Fibroblast of the aortic adventitia (primary cell): ENCODE measurements around the gene ADAMTS15. TPM values are rescaled to one million over a fixed set of nuclear protein-coding genes. Genes with fewer than 3 reads are reported as not detected.

Experiments
- DNase-seq: peaks from one replicate; pipeline ENCODE4 v3.0.0-alpha.2; 2010; ENCODE audit warnings: low read depth
- H3K4me3 ChIP-seq: 2 replicates; pipeline ENCODE4 v1.5.1; 2011; ENCODE audit warnings: low read depth, mild to moderate bottlenecking, control low read depth, low read length, moderate library complexity
- CTCF ChIP-seq: IDR thresholded peaks from 2 replicates; pipeline ENCODE4 v1.5.1; 2011; ENCODE audit warnings: mild to moderate bottlenecking, low read length, control low read depth, inconsistent platforms; ENCODE audit not compliant: insufficient read depth
- total RNA-seq: library from RNA; depleted of rRNA; stranded (reverse); fragments of >200 nt; gene quantifications from 2 replicates; pipeline ENCODE4 v1.2.3, GENCODE V29; 2012; ENCODE audit warnings: low replicate concordance

Gene ADAMTS15
- total RNA-seq, 1 donor, result 30.8 TPM

- TF ChIP-seq CTCF, result no peak
- no peak for DNase-seq
- no peak overlapping the region for H3K4me3 ChIP-seq
These were observed 7.2 kb downstream of the ADAMTS15 start for GRCh38 chr11:130455483-130456127.

- DNase-seq, result peak; percentile 47
- TF ChIP-seq CTCF, result no peak
- H3K4me3 ChIP-seq, result no peak overlapping the region
These were observed 7.8 kb downstream of the ADAMTS15 start for GRCh38 chr11:130456286-130456685.

GRCh38 chr11:130457623-130458409 lies 9.4 kb downstream of the ADAMTS15 start:
- DNase-seq, result peak; percentile 74
- H3K4me3 ChIP-seq, result no peak overlapping the region
- TF ChIP-seq CTCF, result no peak

GRCh38 chr11:130458410-130458729 lies 9.9 kb downstream of the ADAMTS15 start:
- no peak for TF ChIP-seq CTCF
- no peak overlapping the region for H3K4me3 ChIP-seq
- no peak for DNase-seq

GRCh38 chr11:130459521-130459920 lies 11.1 kb downstream of the ADAMTS15 start:
- H3K4me3 ChIP-seq, result no peak overlapping the region
- TF ChIP-seq CTCF, result no peak
- no peak for DNase-seq

GRCh38 chr11:130462101-130462885 lies 13.8 kb downstream of the ADAMTS15 start:
- DNase-seq, result no peak
- H3K4me3 ChIP-seq, result no peak overlapping the region
- no peak for TF ChIP-seq CTCF
